C4-2B (cell line): ENCODE measurements around the gene TMEM135.
"Not testable (repeated sequence)": the region's sequence is repeated elsewhere in the genome, so short reads cannot be mapped to it uniquely, and the experiment has no call there.

Experiments
- ZFX ChIP-seq: fragments of 450-650 bp; IDR thresholded peaks from 2 replicates; pipeline ENCODE4 v1.6.1; 2017
- TF ChIP-seq, protein P1 (sequence below): fragments of 450-650 bp; conservative IDR thresholded peaks from 2 replicates; pipeline ENCODE4 v1.5.1; 2017; ENCODE audit warnings: mild to moderate bottlenecking

DNA sequence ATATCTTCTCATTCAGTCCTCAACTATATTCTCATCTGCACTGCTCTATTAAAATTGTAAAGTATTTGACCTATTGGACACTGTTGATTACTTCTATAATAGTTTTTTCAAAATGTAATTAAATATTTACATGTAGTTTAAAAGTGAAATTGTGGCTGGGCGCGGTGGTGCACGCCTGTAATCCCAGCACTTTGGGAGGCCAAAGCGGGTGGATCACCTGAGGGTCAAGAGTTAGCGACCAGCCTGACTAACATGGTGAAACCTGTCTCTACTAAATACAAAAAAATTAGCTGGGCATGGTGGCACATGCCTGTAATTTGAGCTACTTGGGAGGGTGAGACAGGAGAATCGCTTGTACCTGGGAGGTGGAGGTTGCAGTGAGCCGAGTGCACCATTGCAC is 112.0 kb downstream of the TMEM135 start:
- TF ChIP-seq, protein P1, sequence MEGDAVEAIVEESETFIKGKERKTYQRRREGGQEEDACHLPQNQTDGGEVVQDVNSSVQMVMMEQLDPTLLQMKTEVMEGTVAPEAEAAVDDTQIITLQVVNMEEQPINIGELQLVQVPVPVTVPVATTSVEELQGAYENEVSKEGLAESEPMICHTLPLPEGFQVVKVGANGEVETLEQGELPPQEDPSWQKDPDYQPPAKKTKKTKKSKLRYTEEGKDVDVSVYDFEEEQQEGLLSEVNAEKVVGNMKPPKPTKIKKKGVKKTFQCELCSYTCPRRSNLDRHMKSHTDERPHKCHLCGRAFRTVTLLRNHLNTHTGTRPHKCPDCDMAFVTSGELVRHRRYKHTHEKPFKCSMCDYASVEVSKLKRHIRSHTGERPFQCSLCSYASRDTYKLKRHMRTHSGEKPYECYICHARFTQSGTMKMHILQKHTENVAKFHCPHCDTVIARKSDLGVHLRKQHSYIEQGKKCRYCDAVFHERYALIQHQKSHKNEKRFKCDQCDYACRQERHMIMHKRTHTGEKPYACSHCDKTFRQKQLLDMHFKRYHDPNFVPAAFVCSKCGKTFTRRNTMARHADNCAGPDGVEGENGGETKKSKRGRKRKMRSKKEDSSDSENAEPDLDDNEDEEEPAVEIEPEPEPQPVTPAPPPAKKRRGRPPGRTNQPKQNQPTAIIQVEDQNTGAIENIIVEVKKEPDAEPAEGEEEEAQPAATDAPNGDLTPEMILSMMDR: not testable (repeated sequence)
- TF ChIP-seq ZFX: not testable (repeated sequence)
